ACC112 (cell line): ENCODE data around the gene DIAPH2.

Source experiments
- H2AFZ ChIP-seq: fragments of 200-600 bp; sonication (generic); one replicate; pipeline ENCODE4 v1.6.0; 2017; ENCODE audit warnings: antibody characterized with exemption, low read length; ENCODE audit not compliant: unreplicated experiment
- H3K27ac ChIP-seq: fragments of 200-600 bp; sonication (generic); 2 replicates; pipeline ENCODE4 v1.5.1; 2014; ENCODE audit warnings: low read depth, mild to moderate bottlenecking, antibody characterized with exemption, low read length, moderate library complexity
- H3K27me3 ChIP-seq: fragments of 200-600 bp; sonication (generic); 2 replicates; pipeline ENCODE4 v1.6.1; 2014; ENCODE audit warnings: mild to moderate bottlenecking, antibody characterized with exemption, low read length, moderate library complexity, mixed read lengths; ENCODE audit not compliant: insufficient read depth
- H3K36me3 ChIP-seq: fragments of 200-600 bp; sonication (generic); 2 replicates; pipeline ENCODE4 v1.6.1; 2016; ENCODE audit warnings: mild to moderate bottlenecking, antibody characterized with exemption, low read length, moderate library complexity, mixed read lengths; ENCODE audit not compliant: insufficient read depth
- H3K4me1 ChIP-seq: fragments of 200-600 bp; sonication (generic); one replicate; pipeline ENCODE4 v1.6.1; 2016; ENCODE audit warnings: low read length, mixed read lengths; ENCODE audit not compliant: insufficient read depth, unreplicated experiment, control insufficient read depth
- H3K4me3 ChIP-seq: fragments of 200-600 bp; sonication (generic); 2 replicates; pipeline ENCODE4 v1.5.1; 2014; ENCODE audit warnings: mild to moderate bottlenecking, low read depth, low read length
- H3K79me2 ChIP-seq: fragments of 200-600 bp; sonication (generic); one replicate; pipeline ENCODE4 v1.6.0; 2016; ENCODE audit warnings: low read length; ENCODE audit not compliant: control insufficient read depth, unreplicated experiment, insufficient read depth

The DIAPH2 gene

GRCh38 chrX:96918864-96919263 is 234.2 kb downstream of the DIAPH2 start:
- no peaks in the 10 kb centered on the region for H3K27me3 ChIP-seq
- H3K36me3 ChIP-seq = no peaks in the 10 kb centered on the region
- H2AFZ ChIP-seq = no peak overlapping the region
- no peak overlapping the region for H3K4me3 ChIP-seq
- H3K4me1 ChIP-seq = no peaks in the 10 kb centered on the region
- H3K27ac ChIP-seq = no peak overlapping the region
- no peaks in the 10 kb centered on the region for H3K79me2 ChIP-seq

- Histone ChIP-seq H3K4me1 (no peaks in the 10 kb centered on the region), H2AFZ (no peak overlapping the region), H3K36me3 (no peaks in the 10 kb centered on the region), H3K4me3 (no peak overlapping the region), H3K27me3 (no peaks in the 10 kb centered on the region), H3K79me2 (no peaks in the 10 kb centered on the region), H3K27ac (no peak overlapping the region)
These were observed 235.0 kb downstream of the DIAPH2 start for GRCh38 chrX:96919672-96920071.

GRCh38 chrX:96924581-96924980 is 239.9 kb downstream of the DIAPH2 start:
- no peaks in the 10 kb centered on the region for H3K27me3 ChIP-seq
- no peak overlapping the region for H3K4me3 ChIP-seq
- no peaks in the 10 kb centered on the region for H3K4me1 ChIP-seq
- no peaks in the 10 kb centered on the region for H3K36me3 ChIP-seq
- no peaks in the 10 kb centered on the region for H3K79me2 ChIP-seq
- H3K27ac ChIP-seq = no peak overlapping the region
- H2AFZ ChIP-seq = no peak overlapping the region

GRCh38 chrX:96929036-96929435 is 244.4 kb downstream of the DIAPH2 start:
- H3K36me3 ChIP-seq = no peaks in the 10 kb centered on the region
- H3K27ac ChIP-seq = no peak overlapping the region
- H2AFZ ChIP-seq = no peak overlapping the region
- H3K79me2 ChIP-seq = no peaks in the 10 kb centered on the region
- no peaks in the 10 kb centered on the region for H3K27me3 ChIP-seq
- no peak overlapping the region for H3K4me3 ChIP-seq
- H3K4me1 ChIP-seq = no peaks in the 10 kb centered on the region

- H3K27me3 ChIP-seq = no peaks in the 10 kb centered on the region
- H3K4me3 ChIP-seq = no peak overlapping the region
- 0 out of 2 replicates have a peak, but pooled peaks cover 5% of the 10 kb centered on the region for H3K36me3 ChIP-seq
- no peaks in the 10 kb centered on the region for H3K4me1 ChIP-seq
- H3K27ac ChIP-seq = no peak overlapping the region
- H3K79me2 ChIP-seq = no peaks in the 10 kb centered on the region
- H2AFZ ChIP-seq = no peak overlapping the region
These were observed 273.1 kb downstream of the DIAPH2 start for GRCh38 chrX:96957718-96958117.

GRCh38 chrX:96971812-96972211 is 287.2 kb downstream of the DIAPH2 start:
- Histone ChIP-seq H3K27ac (no peak overlapping the region), H3K4me3 (no peak overlapping the region), H3K36me3 (no peaks in the 10 kb centered on the region), H2AFZ (no peak overlapping the region), H3K4me1 (no peaks in the 10 kb centered on the region), H3K79me2 (no peaks in the 10 kb centered on the region), H3K27me3 (no peaks in the 10 kb centered on the region)

- Histone ChIP-seq H3K27me3 (no peaks in the 10 kb centered on the region), H3K36me3 (no peaks in the 10 kb centered on the region), H3K27ac (no peak overlapping the region), H2AFZ (no peak overlapping the region), H3K79me2 (no peaks in the 10 kb centered on the region), H3K4me1 (no peaks in the 10 kb centered on the region), H3K4me3 (no peak overlapping the region)
These were observed 294.3 kb downstream of the DIAPH2 start for GRCh38 chrX:96978906-96979305.

GRCh38 chrX:96979766-96980165 is 295.1 kb downstream of the DIAPH2 start:
- Histone ChIP-seq H3K36me3 (no peaks in the 10 kb centered on the region), H3K79me2 (no peaks in the 10 kb centered on the region), H3K27ac (no peak overlapping the region), H2AFZ (no peak overlapping the region), H3K27me3 (no peaks in the 10 kb centered on the region), H3K4me1 (no peaks in the 10 kb centered on the region), H3K4me3 (no peak overlapping the region)

GRCh38 chrX:96982161-96982560 is 297.5 kb downstream of the DIAPH2 start:
- Histone ChIP-seq H2AFZ (no peak overlapping the region), H3K27ac (no peak overlapping the region), H3K4me3 (no peak overlapping the region), H3K36me3 (no peaks in the 10 kb centered on the region), H3K4me1 (peaks cover 7% of the 10 kb centered on the region), H3K27me3 (no peaks in the 10 kb centered on the region), H3K79me2 (no peaks in the 10 kb centered on the region)

GRCh38 chrX:96984538-96984937 is 299.9 kb downstream of the DIAPH2 start:
- Histone ChIP-seq H3K27ac (no peak overlapping the region), H3K4me1 (peaks cover 12% of the 10 kb centered on the region), H3K79me2 (no peaks in the 10 kb centered on the region), H2AFZ (no peak overlapping the region), H3K36me3 (no peaks in the 10 kb centered on the region), H3K27me3 (no peaks in the 10 kb centered on the region), H3K4me3 (no peak overlapping the region)

GRCh38 chrX:96985046-96985445 is 300.4 kb downstream of the DIAPH2 start:
- H3K4me3 ChIP-seq = no peak overlapping the region
- no peak overlapping the region for H3K27ac ChIP-seq
- H3K36me3 ChIP-seq = no peaks in the 10 kb centered on the region
- H3K4me1 ChIP-seq = peaks cover 12% of the 10 kb centered on the region
- H3K27me3 ChIP-seq = no peaks in the 10 kb centered on the region
- no peaks in the 10 kb centered on the region for H3K79me2 ChIP-seq
- H2AFZ ChIP-seq = no peak overlapping the region
